ENCODE results near the gene THBS3.
A peak's percentile ranks its signal among the peaks of the same experiment; 100 is the strongest.

THBS3 gene

GRCh38 chr1:155176544-155177071, 31.1 kb downstream of the THBS3 start:
- H3K4me3 ChIP-seq (ENCODE audit: low read depth, low read length): no peak overlapping the region
- peak; percentile 94 for TF ChIP-seq CTCF (IDR thresholded peaks at IDR 0.05; ENCODE audit: low read depth, low read length, missing control alignments)
- DNase-seq (ENCODE audit: low read depth): no peak

GRCh38 chr1:155175927-155176371, 31.7 kb downstream of the THBS3 start:
- TF ChIP-seq CTCF (IDR thresholded peaks at IDR 0.05; ENCODE audit: low read depth, low read length, missing control alignments): peak; percentile 7
- no peak for DNase-seq (ENCODE audit: low read depth)
- H3K4me3 ChIP-seq (ENCODE audit: low read depth, low read length): no peak overlapping the region

- no peak overlapping the region for H3K4me3 ChIP-seq (ENCODE audit: low read depth, low read length)
- no peak for TF ChIP-seq CTCF (IDR thresholded peaks at IDR 0.05; ENCODE audit: low read depth, low read length, missing control alignments)
- DNase-seq (ENCODE audit: low read depth): no peak
Observed at GRCh38 chr1:155175281-155175926, 32.3 kb downstream of the THBS3 start.

- no peak for TF ChIP-seq CTCF (IDR thresholded peaks at IDR 0.05; ENCODE audit: low read depth, low read length, missing control alignments)
- H3K4me3 ChIP-seq (ENCODE audit: low read depth, low read length): peak overlapping the region; percentile 39
- no peak for DNase-seq (ENCODE audit: low read depth)
Observed at GRCh38 chr1:155174324-155175280, 33.1 kb downstream of the THBS3 start.

- DNase-seq (ENCODE audit: low read depth): no peak
- TF ChIP-seq CTCF (IDR thresholded peaks at IDR 0.05; ENCODE audit: low read depth, low read length, missing control alignments): no peak
- H3K4me3 ChIP-seq (ENCODE audit: low read depth, low read length): peak within 1 kb of the TSS; percentile 97
Observed at GRCh38 chr1:155173478-155174323, 34.0 kb downstream of the THBS3 start, which contains the start of gene TRIM46. Gene TRIM46 (plus strand): TSS chr1:155173849. CDS start chr1:155173967, 118 bp downstream.

GRCh38 chr1:155172732-155173477, 34.8 kb downstream of the THBS3 start, which contains the start of gene KRTCAP2:
Gene KRTCAP2 (minus strand): TSS chr1:155173304. CDS start chr1:155173224, 80 bp downstream.
- peak; percentile 92 for DNase-seq (ENCODE audit: low read depth)
- peak; percentile 96 for TF ChIP-seq CTCF (IDR thresholded peaks at IDR 0.05; ENCODE audit: low read depth, low read length, missing control alignments)
- peak within 1 kb of the TSS; percentile 97 for H3K4me3 ChIP-seq (ENCODE audit: low read depth, low read length)

Data from GM12864 (cell line).